ENCODE measurements around the gene DCTPP1.
A peak's percentile ranks its signal among the peaks of the same experiment; 100 is the strongest.
"Not testable (repeated sequence)": the region's sequence is repeated elsewhere in the genome, so short reads cannot be mapped to it uniquely, and the experiment has no call there.

Gene DCTPP1

GRCh38 chr16:30429678-30430427, at the start of gene DCTPP1:
Gene DCTPP1 (minus strand): TSS chr16:30430030. CDS start chr16:30429980, 50 bp downstream.
- peaks cover 9% of the 10 kb centered on the region for H3K4me1 ChIP-seq (ENCODE audit: insufficient read depth, low read length)
- peaks cover 12% of the 10 kb centered on the region for H3K36me3 ChIP-seq (ENCODE audit: insufficient read depth, low read length)
- no peaks in the 10 kb centered on the region for H3K27me3 ChIP-seq (ENCODE audit: insufficient read depth, low read length)
- peak within 1 kb of the TSS; percentile 53 for H2AFZ ChIP-seq (ENCODE audit: low read depth, low read length)
- peak within 1 kb of the TSS; percentile 78 for H3K4me3 ChIP-seq (ENCODE audit: low read length)
- H3K9me3 ChIP-seq (ENCODE audit: low read length) = no peaks in the 10 kb centered on the region

- Histone ChIP-seq H3K9me3 (ENCODE audit: low read length) (peaks cover 1% of the 10 kb centered on the region), H3K4me1 (ENCODE audit: insufficient read depth, low read length) (no peaks in the 10 kb centered on the region), H3K27me3 (ENCODE audit: insufficient read depth, low read length) (peaks cover 4% of the 10 kb centered on the region), H3K36me3 (ENCODE audit: insufficient read depth, low read length) (no peaks in the 10 kb centered on the region), H3K4me3 (ENCODE audit: low read length) (no peak overlapping the region), H2AFZ (ENCODE audit: low read depth, low read length) (no peak overlapping the region)
Measured at GRCh38 chr16:30478766-30479478, 49.1 kb upstream of the DCTPP1 start.

GRCh38 chr16:30477773-30478172, 47.9 kb upstream of the DCTPP1 start:
- not testable (repeated sequence) for H3K9me3 ChIP-seq (ENCODE audit: low read length); H3K4me3 ChIP-seq (ENCODE audit: low read length); H3K36me3 ChIP-seq (ENCODE audit: insufficient read depth, low read length); H3K27me3 ChIP-seq (ENCODE audit: insufficient read depth, low read length); H3K4me1 ChIP-seq (ENCODE audit: insufficient read depth, low read length); H2AFZ ChIP-seq (ENCODE audit: low read depth, low read length)

DNA sequence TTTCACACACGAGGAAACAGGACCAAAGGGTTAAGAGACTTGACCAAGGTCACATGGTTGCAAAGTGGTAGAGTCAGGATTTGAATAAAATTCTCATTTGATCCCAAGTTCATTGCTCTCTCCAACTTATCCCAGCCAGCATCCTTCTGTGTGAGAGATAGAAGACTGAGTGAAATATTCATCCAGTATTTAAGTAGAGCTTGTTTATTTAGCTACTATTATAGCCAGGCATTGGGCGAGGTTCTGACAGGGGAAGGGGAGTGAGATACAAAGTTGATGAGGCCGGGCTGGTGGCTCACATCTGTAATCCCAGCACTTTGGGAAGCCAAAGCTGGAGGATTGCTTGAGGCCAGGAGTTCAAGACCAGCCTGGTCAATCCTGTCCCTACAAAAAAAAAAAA, 47.2 kb upstream of the DCTPP1 start:
- H3K27me3 ChIP-seq (ENCODE audit: insufficient read depth, low read length) = peaks cover 7% of the 10 kb centered on the region
- H3K36me3 ChIP-seq (ENCODE audit: insufficient read depth, low read length) = no peaks in the 10 kb centered on the region
- H3K4me3 ChIP-seq (ENCODE audit: low read length) = no peak overlapping the region
- H2AFZ ChIP-seq (ENCODE audit: low read depth, low read length) = no peak overlapping the region
- H3K4me1 ChIP-seq (ENCODE audit: insufficient read depth, low read length) = no peaks in the 10 kb centered on the region
- H3K9me3 ChIP-seq (ENCODE audit: low read length) = peaks cover 1% of the 10 kb centered on the region

- Histone ChIP-seq H3K36me3 (ENCODE audit: insufficient read depth, low read length) (no peaks in the 10 kb centered on the region), H3K27me3 (ENCODE audit: insufficient read depth, low read length) (peaks cover 7% of the 10 kb centered on the region), H3K4me1 (ENCODE audit: insufficient read depth, low read length) (no peaks in the 10 kb centered on the region), H3K9me3 (ENCODE audit: low read length) (peaks cover 1% of the 10 kb centered on the region), H3K4me3 (ENCODE audit: low read length) (no peak overlapping the region), H2AFZ (ENCODE audit: low read depth, low read length) (no peak overlapping the region)
Measured at GRCh38 chr16:30474684-30475083, 44.9 kb upstream of the DCTPP1 start.

DNA sequence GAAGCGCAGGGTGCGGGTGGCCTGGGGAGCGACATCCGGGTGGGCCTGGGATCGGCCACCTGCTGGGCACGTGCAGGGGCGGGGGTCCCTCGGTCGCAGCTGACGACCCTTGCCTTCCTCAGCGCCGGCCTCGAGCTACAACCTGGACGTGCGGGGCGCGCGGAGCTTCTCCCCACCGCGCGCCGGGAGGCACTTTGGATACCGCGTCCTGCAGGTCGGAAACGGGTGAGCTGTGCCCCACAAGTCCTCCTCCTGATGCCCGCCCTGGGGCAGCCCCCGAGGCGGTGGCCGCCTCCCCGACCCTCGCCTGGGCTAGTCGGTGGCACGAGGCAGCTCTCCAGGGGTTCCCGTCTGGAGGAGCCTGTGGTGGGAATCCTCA, 44.2 kb upstream of the DCTPP1 start:
- no peak overlapping the region for H3K4me3 ChIP-seq (ENCODE audit: low read length)
- H3K36me3 ChIP-seq (ENCODE audit: insufficient read depth, low read length) = no peaks in the 10 kb centered on the region
- H3K4me1 ChIP-seq (ENCODE audit: insufficient read depth, low read length) = no peaks in the 10 kb centered on the region
- peaks cover 1% of the 10 kb centered on the region for H3K9me3 ChIP-seq (ENCODE audit: low read length)
- no peak overlapping the region for H2AFZ ChIP-seq (ENCODE audit: low read depth, low read length)
- peaks cover 7% of the 10 kb centered on the region for H3K27me3 ChIP-seq (ENCODE audit: insufficient read depth, low read length)

GRCh38 chr16:30473231-30474073, 43.6 kb upstream of the DCTPP1 start:
- H3K27me3 ChIP-seq (ENCODE audit: insufficient read depth, low read length) = peaks cover 7% of the 10 kb centered on the region
- no peaks in the 10 kb centered on the region for H3K4me1 ChIP-seq (ENCODE audit: insufficient read depth, low read length)
- H3K4me3 ChIP-seq (ENCODE audit: low read length) = no peak overlapping the region
- H3K36me3 ChIP-seq (ENCODE audit: insufficient read depth, low read length) = no peaks in the 10 kb centered on the region
- peaks cover 1% of the 10 kb centered on the region for H3K9me3 ChIP-seq (ENCODE audit: low read length)
- no peak overlapping the region for H2AFZ ChIP-seq (ENCODE audit: low read depth, low read length)

DNA sequence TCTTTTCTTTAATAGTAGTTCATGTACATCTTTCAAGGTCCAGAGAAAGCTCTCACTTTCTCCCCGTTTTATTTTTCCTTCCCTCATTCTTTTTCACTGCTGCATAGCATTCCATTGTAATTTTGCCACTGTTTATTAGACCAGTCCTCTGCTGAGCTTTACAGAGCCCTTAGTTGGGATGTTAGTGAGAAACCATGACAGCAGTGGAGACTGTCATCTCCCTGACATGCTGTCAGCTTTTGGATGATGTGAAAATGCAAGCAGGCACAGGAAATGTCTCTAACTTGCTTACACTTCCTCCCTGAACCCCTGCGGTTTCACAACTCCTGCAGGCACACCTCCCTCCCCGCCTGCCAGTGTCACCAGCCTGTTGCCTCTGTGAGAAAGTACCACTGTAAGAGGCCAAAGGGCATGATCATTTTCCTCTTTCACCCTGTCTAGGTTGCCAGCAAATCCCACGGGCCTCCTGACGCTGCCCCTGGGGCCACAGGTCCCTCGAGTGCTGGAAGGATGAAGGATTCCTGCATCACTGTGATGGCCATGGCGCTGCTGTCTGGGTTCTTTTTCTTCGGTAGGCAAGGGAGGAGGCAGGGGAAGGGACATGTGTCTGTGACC, 42.6 kb upstream of the DCTPP1 start, which contains the start of gene ITGAL:
Gene ITGAL (plus strand): TSS at position 415 of the 615 bp plus-strand sequence. CDS start 96 bp downstream, at position 511.
- H3K4me1 ChIP-seq (ENCODE audit: insufficient read depth, low read length) = no peaks in the 10 kb centered on the region
- H2AFZ ChIP-seq (ENCODE audit: low read depth, low read length) = no peak within 1 kb of the TSS
- H3K9me3 ChIP-seq (ENCODE audit: low read length) = peaks cover 1% of the 10 kb centered on the region
- H3K4me3 ChIP-seq (ENCODE audit: low read length) = no peak within 1 kb of the TSS
- no peaks in the 10 kb centered on the region for H3K36me3 ChIP-seq (ENCODE audit: insufficient read depth, low read length)
- H3K27me3 ChIP-seq (ENCODE audit: insufficient read depth, low read length) = peaks cover 7% of the 10 kb centered on the region

DNA sequence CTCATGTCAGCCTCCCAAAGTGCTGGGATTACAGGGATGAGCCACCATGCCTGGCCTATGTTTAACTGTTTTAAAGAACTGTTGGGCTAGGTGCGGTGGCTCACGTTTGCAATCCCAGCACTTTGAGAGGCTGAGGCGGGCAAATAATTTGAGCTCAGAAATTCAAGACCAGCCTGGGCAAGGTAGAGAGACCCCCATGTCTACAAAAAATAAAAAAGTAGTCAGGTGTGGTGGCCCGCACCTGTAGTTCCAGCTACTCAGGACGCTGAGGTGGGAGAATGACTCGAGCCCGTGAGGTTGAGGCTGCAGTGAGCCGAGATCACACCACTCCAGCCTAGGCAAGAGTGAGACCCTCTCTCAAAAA, 40.8 kb upstream of the DCTPP1 start:
- H3K36me3 ChIP-seq (ENCODE audit: insufficient read depth, low read length) = no peaks in the 10 kb centered on the region
- peaks cover 7% of the 10 kb centered on the region for H3K27me3 ChIP-seq (ENCODE audit: insufficient read depth, low read length)
- H3K9me3 ChIP-seq (ENCODE audit: low read length) = peaks cover 1% of the 10 kb centered on the region
- no peaks in the 10 kb centered on the region for H3K4me1 ChIP-seq (ENCODE audit: insufficient read depth, low read length)
- no peak overlapping the region for H3K4me3 ChIP-seq (ENCODE audit: low read length)
- no peak overlapping the region for H2AFZ ChIP-seq (ENCODE audit: low read depth, low read length)

DNA sequence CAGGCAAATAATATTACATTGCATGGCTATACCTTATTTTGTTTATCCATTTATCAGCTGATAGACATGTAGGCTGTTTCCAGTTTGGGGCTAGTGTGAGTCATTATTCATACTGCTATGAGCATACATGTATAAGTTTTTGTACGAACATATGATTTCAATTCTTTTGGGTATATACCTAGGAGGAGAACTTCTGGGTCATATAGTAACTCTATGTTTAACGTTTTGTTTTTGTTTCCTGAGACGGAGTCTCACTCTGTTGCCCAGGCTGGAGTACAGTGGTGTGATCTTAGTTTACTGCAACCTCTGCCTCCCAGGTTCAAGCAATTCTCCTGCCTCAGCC, 40.3 kb upstream of the DCTPP1 start:
- H3K36me3 ChIP-seq (ENCODE audit: insufficient read depth, low read length) = no peaks in the 10 kb centered on the region
- H2AFZ ChIP-seq (ENCODE audit: low read depth, low read length) = no peak overlapping the region
- peaks cover 7% of the 10 kb centered on the region for H3K27me3 ChIP-seq (ENCODE audit: insufficient read depth, low read length)
- no peak overlapping the region for H3K4me3 ChIP-seq (ENCODE audit: low read length)
- no peaks in the 10 kb centered on the region for H3K4me1 ChIP-seq (ENCODE audit: insufficient read depth, low read length)
- peaks cover 1% of the 10 kb centered on the region for H3K9me3 ChIP-seq (ENCODE audit: low read length)

DNA sequence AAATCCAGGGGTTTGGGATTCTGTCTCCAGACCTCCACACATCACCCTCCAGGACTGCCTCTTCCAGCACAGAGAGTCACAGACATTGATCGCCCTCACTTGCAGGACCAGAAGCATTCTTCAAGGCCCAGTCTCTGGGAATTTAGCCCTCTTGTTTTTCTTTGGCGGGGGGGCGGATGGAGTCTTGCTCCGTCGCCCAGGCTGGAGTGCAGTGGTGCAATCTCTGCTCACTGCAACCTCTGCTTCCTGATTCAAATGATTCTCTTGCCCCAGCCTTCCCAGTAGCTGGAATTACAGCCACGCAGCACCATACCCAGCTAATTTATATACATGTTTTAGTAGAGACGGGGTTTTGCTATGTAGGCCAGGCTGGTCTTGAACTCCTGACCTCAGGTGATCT, 34.2 kb upstream of the DCTPP1 start:
- Histone ChIP-seq H3K27me3 (ENCODE audit: insufficient read depth, low read length) (no peaks in the 10 kb centered on the region), H2AFZ (ENCODE audit: low read depth, low read length) (no peak overlapping the region), H3K4me3 (ENCODE audit: low read length) (no peak overlapping the region), H3K36me3 (ENCODE audit: insufficient read depth, low read length) (no peaks in the 10 kb centered on the region), H3K4me1 (ENCODE audit: insufficient read depth, low read length) (no peaks in the 10 kb centered on the region), H3K9me3 (ENCODE audit: low read length) (no peaks in the 10 kb centered on the region)

- not testable (repeated sequence) for H3K36me3 ChIP-seq (ENCODE audit: insufficient read depth, low read length); H3K4me3 ChIP-seq (ENCODE audit: low read length); H3K9me3 ChIP-seq (ENCODE audit: low read length); H3K4me1 ChIP-seq (ENCODE audit: insufficient read depth, low read length); H3K27me3 ChIP-seq (ENCODE audit: insufficient read depth, low read length); H2AFZ ChIP-seq (ENCODE audit: low read depth, low read length)
Measured at GRCh38 chr16:30461426-30461825, 31.6 kb upstream of the DCTPP1 start.

DNA sequence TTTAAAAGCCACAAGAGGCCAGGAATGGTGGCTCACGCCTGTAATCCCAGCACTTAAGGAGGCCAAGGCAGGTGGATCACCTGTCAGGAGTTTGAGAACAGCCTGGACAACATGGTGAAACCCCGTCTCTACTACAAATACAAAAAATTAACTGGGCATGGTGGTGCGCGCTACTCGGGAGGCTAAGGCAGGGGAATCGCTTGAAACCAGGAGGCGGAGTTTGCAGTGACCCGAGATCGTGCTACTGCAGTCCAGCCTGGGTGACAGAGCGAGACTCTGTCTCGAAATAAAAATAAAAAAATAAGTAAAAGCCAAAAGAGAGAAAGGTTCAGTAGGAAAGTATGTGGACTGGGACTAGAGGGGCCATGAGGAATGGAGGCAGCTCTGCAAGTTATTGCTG, 29.6 kb upstream of the DCTPP1 start:
- no peak overlapping the region for H2AFZ ChIP-seq (ENCODE audit: low read depth, low read length)
- no peaks in the 10 kb centered on the region for H3K36me3 ChIP-seq (ENCODE audit: insufficient read depth, low read length)
- no peaks in the 10 kb centered on the region for H3K4me1 ChIP-seq (ENCODE audit: insufficient read depth, low read length)
- H3K9me3 ChIP-seq (ENCODE audit: low read length) = no peaks in the 10 kb centered on the region
- H3K4me3 ChIP-seq (ENCODE audit: low read length) = no peak overlapping the region
- peaks cover 3% of the 10 kb centered on the region for H3K27me3 ChIP-seq (ENCODE audit: insufficient read depth, low read length)
